PFSK-1 (cell line): ENCODE data around the gene ZDHHC1.

Experiments used
- FOXP2 ChIP-seq: optimal IDR thresholded peaks from 2 replicates; pipeline ENCODE3; 2011; ENCODE audit warnings: borderline replicate concordance, control low read depth, inconsistent platforms; ENCODE audit not compliant: insufficient read depth; ENCODE audit errors: extremely low read length, extremely low read depth
- POLR2AphosphoS5 ChIP-seq: IDR thresholded peaks from 2 replicates; pipeline ENCODE4 v1.6.1; 2012; ENCODE audit warnings: low read depth, mild to moderate bottlenecking, control low read depth, low read length, moderate library complexity
- REST ChIP-seq, 2 experiments: IDR thresholded peaks; 2 replicates each; pipeline versions ENCODE4 v1.6.1 to v1.8.0; 2011 to 2012; ENCODE audit warnings: low read depth in 2 of 2, low read length in 2 of 2, control low read depth in 1 of 2, inconsistent platforms in 1 of 2, mild to moderate bottlenecking in 1 of 2, moderate library complexity in 1 of 2; ENCODE audit not compliant: insufficient read depth in 1 of 2
- SIN3A ChIP-seq: IDR thresholded peaks from 2 replicates; pipeline ENCODE4 v1.6.1; 2012; ENCODE audit warnings: mild to moderate bottlenecking, low read length, moderate library complexity, borderline replicate concordance; ENCODE audit not compliant: insufficient read depth
- TAF1 ChIP-seq: IDR thresholded peaks from 2 replicates; pipeline ENCODE4 v1.6.1; 2012; ENCODE audit warnings: low read length, control low read depth, borderline replicate concordance; ENCODE audit not compliant: insufficient read depth

The ZDHHC1 gene

GRCh38 chr16:67413978-67414911 lies 2.0 kb downstream of the ZDHHC1 start:
- no peak for TF ChIP-seq POLR2AphosphoS5
- no peak for TF ChIP-seq TAF1
- TF ChIP-seq FOXP2: no peak
- no peak for TF ChIP-seq REST (IDR thresholded peaks at IDR 0.05; ENCODE audit: insufficient read depth in 1 of 2, low read depth in 2 of 2, low read length in 2 of 2)
- no peak for TF ChIP-seq SIN3A

GRCh38 chr16:67412294-67412693 lies 4.0 kb downstream of the ZDHHC1 start:
- TF ChIP-seq SIN3A (no peak), REST (IDR thresholded peaks at IDR 0.05; ENCODE audit: insufficient read depth in 1 of 2, low read depth in 2 of 2, low read length in 2 of 2) (no peak), POLR2AphosphoS5 (no peak), FOXP2 (no peak), TAF1 (no peak)

- TF ChIP-seq FOXP2: no peak
These were observed 4.9 kb downstream of the ZDHHC1 start for GRCh38 chr16:67411339-67411738.

GRCh38 chr16:67409631-67410030 lies 6.6 kb downstream of the ZDHHC1 start:
- TF ChIP-seq TAF1: no peak
- TF ChIP-seq POLR2AphosphoS5: no peak
- no peak for TF ChIP-seq FOXP2
- no peak for TF ChIP-seq REST (IDR thresholded peaks at IDR 0.05; ENCODE audit: insufficient read depth in 1 of 2, low read depth in 2 of 2, low read length in 2 of 2)
- no peak for TF ChIP-seq SIN3A

- TF ChIP-seq SIN3A (no peak), REST (IDR thresholded peaks at IDR 0.05; ENCODE audit: insufficient read depth in 1 of 2, low read depth in 2 of 2, low read length in 2 of 2) (no peak), FOXP2 (no peak), TAF1 (no peak), POLR2AphosphoS5 (no peak)
These were observed 8.4 kb downstream of the ZDHHC1 start for GRCh38 chr16:67407788-67408452.
